GM18951 (cell line): ENCODE measurements around the gene GPR148.
A peak's percentile ranks its signal among the peaks of the same experiment; 100 is the strongest.
"Not testable (repeated sequence)": the region's sequence is repeated elsewhere in the genome, so short reads cannot be mapped to it uniquely, and the experiment has no call there.

ENCODE experiments used
- POLR2A ChIP-seq: IDR thresholded peaks from 4 replicates; pipeline ENCODE4 v1.6.1; 2011; ENCODE audit warnings: mild to moderate bottlenecking; ENCODE audit not compliant: insufficient read length, insufficient read depth; ENCODE audit errors: extremely low read depth
- in situ Hi-C: fragments of 300-500 bp; cut with MboI; formaldehyde crosslinking; loops from one replicate; pipeline ENCODE4 v1.12.0; 2022; ENCODE audit warnings: low sequenced_read_pairs, mixed read lengths, inconsistent platforms; ENCODE audit not compliant: unreplicated experiment

The GPR148 gene

DNA sequence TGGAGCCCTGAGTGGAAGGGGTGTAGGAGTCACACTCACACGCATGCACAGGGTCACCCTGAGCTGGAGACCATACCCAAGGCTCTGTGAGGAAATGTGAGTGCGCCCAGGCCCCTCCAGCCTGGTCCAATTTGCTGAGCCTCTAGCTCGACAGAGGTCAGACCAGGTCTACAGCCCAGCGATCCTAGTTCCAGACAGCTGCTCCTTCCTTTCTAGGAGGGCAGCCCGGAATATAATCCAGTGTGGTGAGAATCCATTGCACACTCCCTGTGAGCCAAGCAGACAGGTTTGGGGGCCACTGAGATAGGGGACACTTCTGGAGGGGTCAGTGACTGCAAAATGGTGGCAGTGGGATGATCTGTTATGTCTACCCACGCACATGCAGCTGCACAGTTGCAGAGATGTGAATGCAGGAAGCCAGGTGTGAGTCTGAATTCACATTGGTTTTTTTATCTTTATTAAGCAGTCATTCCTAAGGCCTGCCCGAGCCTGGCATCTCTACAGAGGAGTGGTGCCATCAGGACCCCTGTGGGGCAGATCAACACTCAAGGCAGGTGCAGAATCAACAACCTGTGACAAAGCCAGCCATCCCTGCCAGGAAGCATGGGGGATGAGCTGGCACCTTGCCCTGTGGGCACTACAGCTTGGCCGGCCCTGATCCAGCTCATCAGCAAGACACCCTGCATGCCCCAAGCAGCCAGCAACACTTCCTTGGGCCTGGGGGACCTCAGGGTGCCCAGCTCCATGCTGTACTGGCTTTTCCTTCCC is at the start of gene GPR148:
Gene GPR148, plus strand, starts transcription at position 522 of the 768 bp plus-strand sequence. Its CDS starts 82 bp downstream, at position 604.
- in situ Hi-C loops = no loop called here
- no peak for TF ChIP-seq POLR2A

DNA sequence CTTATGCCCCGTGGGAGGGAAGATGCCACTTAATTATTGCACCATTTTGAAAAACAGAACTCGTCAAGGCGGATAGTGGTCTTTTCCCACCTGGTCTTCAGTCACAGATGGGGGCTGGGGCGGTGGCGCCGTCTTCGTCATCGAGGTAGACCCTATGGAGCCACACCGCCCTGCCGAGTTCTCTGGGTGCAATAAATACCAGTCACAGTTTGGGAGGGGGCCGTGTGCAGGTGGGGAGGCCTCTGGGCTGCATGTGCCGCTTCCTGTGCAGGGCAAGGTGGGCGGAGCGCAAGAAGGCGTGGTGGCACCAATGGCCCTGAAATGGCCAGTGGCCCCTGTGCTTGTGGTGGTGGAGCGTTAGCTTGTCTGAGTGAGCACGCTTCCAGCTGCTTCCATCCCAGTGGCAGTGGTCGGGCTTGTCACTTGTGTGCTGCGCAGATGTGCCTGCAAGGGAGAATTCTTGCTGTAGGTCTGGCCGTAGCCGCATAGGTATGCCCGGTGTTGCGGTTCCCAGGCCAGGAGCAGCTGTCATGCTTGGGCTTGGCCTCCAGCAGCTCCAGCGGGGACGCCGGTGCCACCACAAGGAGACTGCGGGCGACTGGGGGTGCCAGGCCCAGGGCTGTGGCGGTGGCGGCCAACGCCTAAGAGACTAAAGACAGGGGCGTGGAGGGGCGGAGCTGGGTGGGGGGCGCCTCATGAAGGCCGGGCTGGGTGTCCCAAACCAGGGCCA is 36.7 kb upstream of the GPR148 start:
- in situ Hi-C loops = not testable (repeated sequence)

GRCh38 chr2:130693474-130693873 is 35.4 kb upstream of the GPR148 start:
- in situ Hi-C loops = not testable (repeated sequence)

DNA sequence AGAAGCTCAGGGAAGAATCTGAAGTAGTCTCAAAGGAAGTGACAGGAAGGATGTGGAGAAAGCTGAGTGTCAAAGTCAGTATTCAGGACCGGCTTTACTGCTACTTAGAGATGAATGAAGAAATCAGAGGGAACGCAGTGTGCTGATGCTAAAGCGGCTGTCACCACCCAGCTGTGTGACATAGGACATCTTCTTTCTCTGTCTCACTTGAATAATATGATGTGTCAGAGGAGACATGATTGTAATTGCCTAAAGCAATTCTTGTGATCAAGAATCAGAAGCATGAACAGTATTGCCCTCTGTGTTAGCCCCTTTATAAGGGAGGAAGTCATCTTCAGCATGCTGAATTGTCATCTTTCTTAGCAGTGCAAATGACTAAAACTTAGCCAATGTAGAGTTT is 25.6 kb upstream of the GPR148 start:
- in situ Hi-C loops = not testable (repeated sequence)

DNA sequence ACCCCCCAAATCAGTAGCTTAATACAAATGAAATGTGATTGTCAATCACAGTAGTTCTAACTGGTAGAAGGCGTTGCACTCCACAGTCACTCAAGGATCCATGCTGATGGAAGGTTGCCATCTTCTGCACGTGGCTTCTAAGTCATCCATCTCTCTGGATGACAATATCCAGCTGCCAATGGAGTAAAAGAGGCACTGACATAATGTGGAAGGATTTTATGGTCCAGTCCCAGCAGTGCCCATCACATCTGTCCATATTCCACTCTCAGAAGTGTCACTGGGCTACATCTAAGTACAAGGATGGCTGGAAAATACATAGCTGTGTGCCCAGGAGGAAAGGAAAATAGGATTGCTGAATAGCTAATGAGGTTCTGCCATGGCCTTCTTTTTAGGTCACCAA is 14.1 kb upstream of the GPR148 start:
- in situ Hi-C loops = not testable (repeated sequence)

GRCh38 chr2:130720036-130720435 is 8.8 kb upstream of the GPR148 start:
- TF ChIP-seq POLR2A = no peak

GRCh38 chr2:130720528-130720927 is 8.3 kb upstream of the GPR148 start:
- in situ Hi-C loops = no loop called here
- no peak for TF ChIP-seq POLR2A

More at GRCh38 chr2:130720036-130720435, 8.8 kb upstream of the GPR148 start:
- in situ Hi-C loops = no loop called here

GRCh38 chr2:130724455-130724854 is 4.4 kb upstream of the GPR148 start:
- in situ Hi-C loops = no loop called here

GRCh38 chr2:130726614-130727180 is 2.2 kb upstream of the GPR148 start:
- in situ Hi-C loops = no loop called here

More at GRCh38 chr2:130724455-130724854, 4.4 kb upstream of the GPR148 start:
- TF ChIP-seq POLR2A = no peak

DNA sequence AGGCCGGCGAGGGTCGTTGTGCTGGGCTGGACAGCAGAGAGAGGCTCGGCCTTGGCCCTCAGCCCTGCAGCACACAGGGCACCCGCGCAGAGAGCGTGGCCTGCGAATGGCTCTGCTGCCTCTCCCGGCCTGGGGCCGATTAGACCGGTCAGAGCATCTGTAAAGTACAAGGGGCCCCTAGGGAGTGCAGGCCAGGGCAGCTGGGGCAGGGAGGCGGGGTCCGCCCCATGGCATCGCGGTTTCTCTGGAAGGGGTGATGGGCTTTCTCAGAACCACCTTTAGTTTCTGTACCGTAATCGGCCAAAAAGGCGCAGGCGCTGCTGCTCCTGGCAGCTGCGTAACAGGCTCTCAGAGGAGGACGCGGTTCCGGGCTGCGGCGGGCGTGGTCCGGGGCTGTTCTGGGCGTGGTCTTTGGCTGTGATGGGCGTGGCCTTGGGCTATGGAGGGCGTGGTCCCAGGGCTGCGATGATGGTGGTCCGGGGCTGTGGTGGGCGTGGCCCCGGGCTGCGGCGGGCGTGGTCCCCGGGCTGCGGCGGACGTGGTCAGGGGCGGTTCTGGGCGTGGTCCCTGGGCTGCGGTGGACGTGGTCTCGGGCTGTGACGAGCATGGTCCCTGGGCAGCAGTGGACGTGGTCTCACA is 1.5 kb upstream of the GPR148 start:
- in situ Hi-C loops = no loop called here
- TF ChIP-seq POLR2A = peak; percentile 40

More at GRCh38 chr2:130726614-130727180, 2.2 kb upstream of the GPR148 start:
- no peak for TF ChIP-seq POLR2A

DNA sequence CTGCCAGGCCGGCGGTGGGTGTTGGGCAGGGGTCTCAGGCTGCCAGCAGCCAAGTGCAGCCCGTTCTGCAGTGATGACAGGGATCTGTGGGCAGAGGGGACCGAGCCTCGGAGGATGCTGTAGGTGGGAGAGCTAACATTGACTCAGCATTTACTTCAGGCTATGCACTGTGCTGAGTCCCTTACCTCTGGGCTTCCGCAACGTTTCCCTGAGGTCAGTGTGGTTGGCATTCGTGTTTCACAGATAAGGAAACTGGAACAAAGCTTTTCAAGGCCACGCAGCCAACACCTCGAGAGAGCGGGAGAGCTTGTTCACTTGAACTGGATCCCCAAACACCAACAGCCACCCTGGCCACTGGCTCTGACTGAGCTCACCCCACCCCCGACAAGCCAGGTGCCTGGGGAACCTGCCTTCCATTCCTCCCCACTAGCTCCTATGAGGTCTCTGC is 839 bp upstream of the GPR148 start:
- in situ Hi-C loops = no loop called here
- TF ChIP-seq POLR2A = no peak

GRCh38 chr2:130729322-130730299 is 741 bp downstream of the GPR148 start:
- TF ChIP-seq POLR2A = no peak
- in situ Hi-C loops = no loop called here

- in situ Hi-C loops = not testable (repeated sequence)
Measured at GRCh38 chr2:130732257-130732656, 3.4 kb downstream of the GPR148 start.
